GM23248 (cell line): ENCODE results near the gene SRSF3. TPM values are rescaled to one million over a fixed set of nuclear protein-coding genes. Genes with fewer than 3 reads are reported as not detected.

Source experiments
- DNase-seq: peaks from one replicate; pipeline ENCODE4 v3.0.0-alpha.2; 2015
- H2AFZ ChIP-seq: fragments of 200-600 bp; sonication (generic); 2 replicates; pipeline ENCODE4 v1.6.1; 2016; ENCODE audit warnings: antibody characterized with exemption
- H3F3A ChIP-seq: fragments of 200-600 bp; sonication (generic); 2 replicates; pipeline ENCODE4 v1.6.1; 2016; ENCODE audit warnings: mild to moderate bottlenecking, antibody characterized with exemption, mixed run types; ENCODE audit not compliant: insufficient read depth
- H3K27ac ChIP-seq: fragments of 200-600 bp; sonication (generic); 2 replicates; pipeline ENCODE4 v1.5.1; 2016; ENCODE audit warnings: mild to moderate bottlenecking
- H3K27me3 ChIP-seq: fragments of 200-600 bp; sonication (generic); replicated peaks from 2 replicates; pipeline ENCODE4 v1.6.1; 2016; ENCODE audit warnings: mild to moderate bottlenecking; ENCODE audit not compliant: insufficient read depth
- H3K36me3 ChIP-seq: fragments of 200-600 bp; sonication (generic); 2 replicates; pipeline ENCODE4 v1.6.1; 2016; ENCODE audit warnings: low read depth, mild to moderate bottlenecking
- H3K4me1 ChIP-seq: fragments of 200-600 bp; sonication (generic); 2 replicates; pipeline ENCODE4 v1.6.1; 2016; ENCODE audit warnings: mild to moderate bottlenecking; ENCODE audit not compliant: insufficient read depth
- H3K4me2 ChIP-seq: fragments of 200-600 bp; sonication (generic); one replicate; pipeline ENCODE4 v1.6.1; 2016; ENCODE audit warnings: mild to moderate bottlenecking; ENCODE audit not compliant: unreplicated experiment
- H3K4me3 ChIP-seq: fragments of 200-600 bp; sonication (generic); 2 replicates; pipeline ENCODE4 v1.5.1; 2016; ENCODE audit warnings: mild to moderate bottlenecking
- H3K79me2 ChIP-seq: fragments of 200-600 bp; sonication (generic); 2 replicates; pipeline ENCODE4 v1.6.1; 2016; ENCODE audit warnings: mild to moderate bottlenecking; ENCODE audit not compliant: insufficient read depth
- H3K9ac ChIP-seq: fragments of 200-600 bp; sonication (generic); 2 replicates; pipeline ENCODE4 v1.6.1; 2016; ENCODE audit warnings: mild to moderate bottlenecking
- H3K9me2 ChIP-seq: fragments of 200-600 bp; sonication (generic); 2 replicates; pipeline ENCODE4 v1.6.1; 2016; ENCODE audit warnings: mixed run types, mild to moderate bottlenecking, moderate library complexity; ENCODE audit not compliant: insufficient read depth
- H3K9me3 ChIP-seq: fragments of 200-600 bp; sonication (generic); one replicate; pipeline ENCODE4 v1.6.1; 2017; ENCODE audit warnings: low read depth
- H4K20me1 ChIP-seq: fragments of 200-600 bp; sonication (generic); 2 replicates; pipeline ENCODE4 v1.6.0; 2016; ENCODE audit not compliant: insufficient read depth
- EZH2 ChIP-seq: fragments of 200-600 bp; sonication (generic); IDR thresholded peaks from 2 replicates; pipeline ENCODE4 v1.6.1; 2018; ENCODE audit warnings: antibody characterized with exemption, mild to moderate bottlenecking; ENCODE audit not compliant: insufficient read depth, poor library complexity, severe bottlenecking
- EZH2phosphoT487 ChIP-seq: fragments of 200-600 bp; sonication (generic); IDR thresholded peaks from 2 replicates; pipeline ENCODE4 v1.6.1; 2018; ENCODE audit warnings: antibody characterized with exemption, moderate library complexity, mild to moderate bottlenecking, low read depth; ENCODE audit not compliant: insufficient read depth
- WGBS, 2 experiments: methylation state at CpG; one replicate each; pipeline ENCODE4 v1.1.6; 2015 to 2017; ENCODE audit warnings: low lambda C conversion rate in 2 of 2, low coverage in 1 of 2; ENCODE audit errors: missing lambda C conversion rate in 2 of 2; 5-methylcytosine and 5-hydroxymethylcytosine counted together
- in situ Hi-C: fragments of 300-500 bp; cut with MboI; formaldehyde crosslinking; loops from 2 replicates; pipeline ENCODE4 v1.15.0; 2020
- polyA plus RNA-seq: library from polyadenylated mRNA; unstranded; fragments of >200 nt; fragmentation: Nextera tagmentation; extraction: Ambion mirVana; gene quantifications from 2 replicates; pipeline ENCODE4 v1.2.1, GENCODE V29; 2016
- total RNA-seq: library from RNA; depleted of rRNA; stranded (reverse); fragments of >200 nt; shearing (Covaris generic); gene quantifications from 2 replicates; pipeline ENCODE4 v1.2.3, GENCODE V29; 2014

Gene SRSF3
- total and polyA plus RNA-seq, 2 experiments from 2014 or later, result 171 to 243 TPM

DNA sequence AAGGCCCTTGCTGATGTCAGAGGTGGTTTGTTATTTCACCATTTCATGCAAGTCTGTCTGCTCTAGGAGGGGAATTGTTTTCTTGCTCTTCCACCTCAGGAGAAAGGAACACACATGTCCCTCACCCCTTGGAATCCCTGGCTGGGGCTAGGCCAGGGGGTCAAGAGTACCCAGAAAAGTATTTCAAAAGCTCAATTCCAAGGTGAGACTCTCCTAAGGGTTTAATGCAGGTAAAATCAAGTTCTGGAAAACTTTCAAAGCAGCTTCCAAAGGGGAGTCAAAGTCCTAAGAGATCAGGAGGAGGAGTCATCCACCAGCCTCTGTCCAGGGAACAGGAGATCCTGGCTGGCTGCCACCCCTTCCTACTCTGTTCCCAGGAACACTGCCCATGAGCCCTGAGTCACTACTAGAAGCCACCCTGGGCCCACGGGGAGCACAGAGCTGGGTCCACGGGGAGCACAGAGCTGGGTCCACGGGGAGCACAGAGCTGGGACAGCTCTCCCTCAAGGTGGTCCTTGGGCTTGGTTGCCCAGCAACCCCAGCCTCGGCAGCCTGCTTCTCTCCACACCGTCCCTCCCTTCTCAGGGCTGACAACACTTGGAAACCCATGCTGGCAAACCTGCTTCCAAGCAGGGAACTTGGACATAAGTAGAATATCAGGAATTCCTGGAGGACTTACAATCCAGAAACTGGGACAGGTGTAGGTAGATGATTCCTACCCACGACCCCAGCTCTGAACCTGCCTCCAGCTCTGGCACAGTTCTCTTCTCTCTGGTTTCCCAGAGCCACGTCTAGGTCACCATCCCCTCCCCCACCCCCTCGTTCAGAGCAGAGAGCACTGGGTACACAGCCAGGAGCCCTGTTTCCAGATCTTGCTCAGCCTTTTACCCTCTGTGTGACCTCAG, 49.0 kb downstream of the SRSF3 start:
- Histone ChIP-seq H3K27ac (peak overlapping the region; percentile 33), H3K9ac (no peak overlapping the region; the same call in 1 of the 2 replicates), H3K4me2 (no peak overlapping the region), H3K9me3 (no peaks in the 10 kb centered on the region), H3F3A (peaks cover 15% of the 10 kb centered on the region), H4K20me1 (no peaks in the 10 kb centered on the region), H3K4me3 (no peak overlapping the region), H2AFZ (no peak overlapping the region), H3K4me1 (peaks cover 24% of the 10 kb centered on the region), H3K79me2 (no peaks in the 10 kb centered on the region), H3K27me3 (no peaks in the 10 kb centered on the region), H3K9me2 (no peaks in the 10 kb centered on the region), H3K36me3 (no peaks in the 10 kb centered on the region)
- 15% methylated on average over 7 to 8 of the region's 8 CpGs for WGBS, 2 experiments
- TF ChIP-seq EZH2phosphoT487 (no peak), EZH2 (no peak)
- in situ Hi-C loops, result no loop called here
- peak; percentile 96 for DNase-seq

DNA sequence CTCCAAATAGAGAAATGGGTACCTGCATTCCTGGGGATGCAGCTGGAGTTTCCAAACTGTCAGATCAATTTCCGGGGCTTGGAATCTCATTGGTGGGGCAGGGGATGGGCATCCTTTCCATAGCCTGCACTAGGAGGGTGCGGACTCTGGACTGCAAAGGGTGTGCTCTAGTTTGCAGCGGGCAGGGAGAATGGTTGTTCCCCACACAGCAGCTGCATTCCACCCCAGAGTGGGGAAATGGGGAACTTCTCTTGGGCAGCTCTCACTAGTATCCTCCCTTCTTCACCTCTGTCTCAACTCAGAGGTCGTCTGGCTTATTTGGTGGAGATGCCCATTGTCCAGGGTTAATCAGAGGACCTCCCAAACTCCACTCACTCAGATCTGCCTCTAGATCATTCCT, 49.8 kb downstream of the SRSF3 start:
- H3K9me3 ChIP-seq, result no peaks in the 10 kb centered on the region
- no peak for DNase-seq
- H3K36me3 ChIP-seq, result no peaks in the 10 kb centered on the region
- no peaks in the 10 kb centered on the region for H3K79me2 ChIP-seq
- H3K9me2 ChIP-seq, result no peaks in the 10 kb centered on the region
- H3K27ac ChIP-seq, result peak overlapping the region; percentile 59
- 97 to 100% methylated on average over 4 of the region's 4 CpGs for WGBS, 2 experiments
- no peaks in the 10 kb centered on the region for H4K20me1 ChIP-seq
- no peak overlapping the region for H2AFZ ChIP-seq
- H3K4me2 ChIP-seq, result peak overlapping the region; percentile 63
- in situ Hi-C loops, result no loop called here
- no peak for TF ChIP-seq EZH2
- no peak for TF ChIP-seq EZH2phosphoT487
- H3K9ac ChIP-seq, result peak overlapping the region; percentile 31; the same call in 1 of the 2 replicates
- H3K4me1 ChIP-seq, result peaks cover 24% of the 10 kb centered on the region
- H3K4me3 ChIP-seq, result no peak overlapping the region
- H3K27me3 ChIP-seq, result no peaks in the 10 kb centered on the region
- peaks cover 15% of the 10 kb centered on the region for H3F3A ChIP-seq

DNA sequence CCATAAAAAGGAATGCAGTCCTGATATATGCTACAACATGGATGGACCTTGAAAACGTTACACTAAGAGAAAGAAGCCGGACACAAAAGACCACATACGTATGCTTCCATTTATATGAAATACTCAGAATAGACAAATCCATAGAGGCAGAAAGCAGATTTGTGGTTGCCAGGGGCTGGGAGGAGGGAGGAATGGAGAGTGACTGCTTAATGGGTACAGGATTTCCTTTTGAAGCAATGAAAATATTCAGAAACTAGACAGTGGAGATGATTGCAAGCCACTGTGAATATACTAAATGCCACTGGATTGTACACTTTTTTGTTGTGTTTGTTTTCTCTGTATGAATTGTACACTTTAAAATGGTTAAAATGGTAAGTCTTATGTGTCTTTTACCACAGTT, 54.9 kb downstream of the SRSF3 start:
- no peak overlapping the region for H3K4me2 ChIP-seq
- in situ Hi-C loops, result no loop called here
- H3K79me2 ChIP-seq, result no peaks in the 10 kb centered on the region
- no peak for DNase-seq
- H2AFZ ChIP-seq, result no peak overlapping the region
- H3K9me2 ChIP-seq, result no peaks in the 10 kb centered on the region
- H4K20me1 ChIP-seq, result no peaks in the 10 kb centered on the region
- H3K4me1 ChIP-seq, result peaks cover 14% of the 10 kb centered on the region
- H3F3A ChIP-seq, result peaks cover 15% of the 10 kb centered on the region
- no peaks in the 10 kb centered on the region for H3K9me3 ChIP-seq
- no peak for TF ChIP-seq EZH2phosphoT487
- TF ChIP-seq EZH2, result no peak
- 81 to 84% methylated on average over 3 of the region's 3 CpGs for WGBS, 2 experiments
- H3K9ac ChIP-seq, result no peak overlapping the region
- no peaks in the 10 kb centered on the region for H3K36me3 ChIP-seq
- no peak overlapping the region for H3K4me3 ChIP-seq
- H3K27ac ChIP-seq, result no peak overlapping the region
- H3K27me3 ChIP-seq, result no peaks in the 10 kb centered on the region

DNA sequence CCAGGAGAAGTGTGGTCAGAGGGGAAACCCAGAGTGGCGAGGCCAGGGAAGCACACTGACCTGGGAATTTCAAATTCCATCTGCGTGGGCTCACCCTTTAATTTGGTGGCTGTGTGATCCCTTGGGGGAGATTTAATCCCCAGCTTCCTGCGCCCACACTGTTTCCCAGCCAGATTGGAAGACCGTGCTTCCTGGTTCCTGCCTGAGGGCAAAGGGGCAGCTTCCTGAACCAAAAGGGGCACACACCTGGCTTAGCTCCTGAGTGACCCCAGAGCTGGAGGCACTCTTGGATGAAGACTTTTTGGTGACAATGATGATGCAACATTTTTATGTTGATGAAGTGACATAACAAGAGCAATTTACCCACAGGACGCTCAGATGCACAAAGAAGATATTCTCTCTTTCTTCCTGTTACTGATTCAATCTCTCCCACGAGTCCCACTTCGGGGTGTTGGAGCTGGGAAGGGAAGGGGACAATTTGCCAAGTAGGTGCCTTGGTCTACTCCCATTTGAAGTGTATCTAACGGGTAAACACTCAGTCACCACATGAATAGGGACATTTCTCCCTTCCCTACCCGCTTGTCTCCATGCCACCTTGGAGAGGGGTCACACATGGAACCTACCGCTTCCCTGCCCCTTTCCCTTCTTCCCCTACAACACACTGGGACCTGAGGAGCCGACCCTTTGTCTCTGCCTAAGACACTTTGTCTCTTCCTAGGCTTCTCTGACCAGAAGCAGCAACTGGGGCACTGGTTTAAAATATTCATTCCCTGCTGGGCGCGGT, 55.7 kb downstream of the SRSF3 start:
- no peaks in the 10 kb centered on the region for H3K79me2 ChIP-seq
- H3K4me1 ChIP-seq, result peaks cover 8% of the 10 kb centered on the region
- no peaks in the 10 kb centered on the region for H3K9me3 ChIP-seq
- no peak for TF ChIP-seq EZH2phosphoT487
- TF ChIP-seq EZH2, result no peak
- H3K36me3 ChIP-seq, result no peaks in the 10 kb centered on the region
- H4K20me1 ChIP-seq, result no peaks in the 10 kb centered on the region
- H3K27me3 ChIP-seq, result no peaks in the 10 kb centered on the region
- no peak overlapping the region for H3K4me3 ChIP-seq
- DNase-seq, result no peak
- peaks cover 7% of the 10 kb centered on the region for H3F3A ChIP-seq
- H3K27ac ChIP-seq, result no peak overlapping the region
- no peak overlapping the region for H2AFZ ChIP-seq
- in situ Hi-C loops, result no loop called here
- 73 to 75% methylated on average over 13 of the region's 13 CpGs for WGBS, 2 experiments
- H3K9ac ChIP-seq, result no peak overlapping the region
- no peaks in the 10 kb centered on the region for H3K9me2 ChIP-seq
- no peak overlapping the region for H3K4me2 ChIP-seq
